ENCODE measurements around the gene BRI3. TPM values are rescaled to one million over a fixed set of nuclear protein-coding genes. Genes with fewer than 3 reads are reported as not detected.

The BRI3 gene
- polyA plus RNA-seq, 3 donors: 88.9 to 102 (median 102) TPM

DNA sequence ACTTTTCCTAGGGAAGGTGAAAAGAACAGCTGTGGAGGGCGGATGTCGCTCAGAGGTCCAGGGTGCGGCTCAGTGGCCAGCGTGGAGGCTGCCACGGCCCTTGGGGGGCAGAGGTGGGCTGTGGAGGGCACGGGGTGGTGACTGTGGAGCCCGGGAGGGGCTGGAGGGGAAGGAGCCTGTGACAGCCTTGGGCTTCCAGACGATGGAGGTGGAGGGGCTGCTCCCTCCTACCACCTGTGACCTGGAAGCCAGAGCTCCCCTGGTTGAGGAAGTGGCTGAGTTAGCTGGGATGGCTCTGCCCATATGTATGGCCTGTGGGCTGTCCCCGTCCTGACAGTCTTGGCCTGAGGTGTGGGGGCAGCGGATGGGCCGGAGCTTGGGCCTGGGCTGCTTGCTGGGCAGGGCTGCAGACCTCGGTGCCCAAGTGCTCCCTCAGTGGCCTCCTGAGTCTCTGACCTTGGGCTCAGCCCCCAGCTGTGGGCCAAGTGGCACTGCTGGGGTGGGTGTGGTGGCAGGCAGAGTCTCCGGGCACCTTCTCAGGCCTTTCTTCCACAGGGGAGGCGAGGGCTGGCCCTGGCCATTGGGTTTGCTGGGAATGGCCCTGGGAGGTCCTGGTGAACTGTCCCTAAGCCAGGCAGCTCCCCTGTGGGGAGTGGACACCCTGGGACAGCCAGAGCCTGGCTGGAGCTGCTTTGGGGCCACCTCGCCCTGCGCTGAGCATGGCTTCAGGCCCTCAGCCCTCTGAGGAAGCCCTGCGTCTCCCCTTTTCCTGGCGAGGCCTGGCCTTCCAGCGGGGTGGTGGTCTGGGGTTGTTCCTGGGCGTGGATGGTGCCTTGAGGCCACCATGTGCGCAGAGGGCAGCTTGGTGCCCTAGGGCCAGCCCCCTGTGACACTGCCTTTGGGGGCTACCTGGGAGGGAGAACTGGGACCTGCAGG, 3.9 kb downstream of the BRI3 start:
- no peak for DNase-seq

GRCh38 chr7:98286093-98286539, 4.6 kb downstream of the BRI3 start:
- DNase-seq: no peak

GRCh38 chr7:98286701-98287485, 5.4 kb downstream of the BRI3 start:
- DNase-seq: no peak

- no peak for DNase-seq
Measured at GRCh38 chr7:98287486-98287959, 6.0 kb downstream of the BRI3 start.

DNA sequence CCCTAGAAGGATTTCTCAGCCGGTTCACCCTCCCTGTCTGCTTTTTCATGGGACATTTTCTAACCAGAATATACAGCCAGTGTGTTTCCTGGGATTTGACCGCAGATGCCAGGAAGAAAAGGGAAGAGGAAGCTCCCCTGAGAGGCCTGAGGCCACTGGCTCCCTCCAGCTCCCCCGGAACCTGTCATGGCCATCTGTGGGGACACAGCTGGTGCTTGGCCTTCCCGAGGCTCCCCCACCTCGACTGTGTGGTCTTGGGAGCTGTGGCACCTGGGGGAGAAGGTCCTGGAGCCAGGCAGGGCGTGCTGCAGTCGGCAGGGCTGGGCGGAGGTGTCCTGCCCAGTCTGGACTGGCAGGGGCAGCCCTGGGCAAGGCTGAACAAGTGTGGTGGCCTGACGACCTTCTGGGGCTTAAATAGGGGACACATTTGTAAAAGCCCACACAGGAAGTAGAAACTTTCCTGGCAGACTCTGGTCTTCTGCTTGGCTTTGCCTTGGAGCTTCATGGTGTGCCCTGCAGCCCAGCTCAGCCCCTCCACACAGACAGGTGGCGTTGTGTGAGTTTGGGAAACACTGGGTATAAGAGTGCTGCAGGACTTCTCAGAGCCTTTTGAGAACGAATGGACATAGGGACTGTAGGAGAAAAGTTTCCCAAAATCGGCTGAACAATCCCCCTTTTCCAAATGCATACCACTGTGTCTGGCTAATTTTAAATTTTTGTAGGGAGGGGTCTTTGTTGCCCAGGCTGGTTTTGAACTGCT, 6.8 kb downstream of the BRI3 start:
- DNase-seq: no peak

DNA sequence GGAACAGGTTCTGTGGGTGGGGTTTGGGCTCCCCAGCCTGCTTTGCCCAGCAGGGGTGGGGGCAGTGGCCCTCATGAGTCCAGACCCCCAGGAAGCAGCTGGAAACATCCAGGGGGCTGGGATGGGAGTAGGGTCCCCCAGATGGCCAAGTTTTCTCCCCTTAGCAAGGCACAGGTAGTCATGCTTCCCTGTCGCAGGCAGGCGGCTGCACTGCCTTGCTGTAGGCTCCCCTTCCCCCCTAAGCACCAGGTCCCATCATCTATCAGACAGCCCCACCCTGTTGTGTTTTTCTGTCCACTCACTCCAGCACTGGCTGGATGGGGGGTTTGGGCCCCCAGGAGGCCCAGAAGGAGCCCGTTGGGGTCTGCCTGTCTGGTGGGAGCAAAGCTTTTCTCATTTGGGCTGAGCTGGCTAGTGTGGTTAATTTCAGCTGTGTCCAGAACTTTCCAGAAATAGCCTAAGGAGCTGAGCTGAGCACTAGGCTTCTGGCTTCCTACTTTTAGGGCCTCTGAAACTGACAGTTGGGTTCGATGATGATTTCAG, 7.9 kb downstream of the BRI3 start:
- DNase-seq: no peak

DNA sequence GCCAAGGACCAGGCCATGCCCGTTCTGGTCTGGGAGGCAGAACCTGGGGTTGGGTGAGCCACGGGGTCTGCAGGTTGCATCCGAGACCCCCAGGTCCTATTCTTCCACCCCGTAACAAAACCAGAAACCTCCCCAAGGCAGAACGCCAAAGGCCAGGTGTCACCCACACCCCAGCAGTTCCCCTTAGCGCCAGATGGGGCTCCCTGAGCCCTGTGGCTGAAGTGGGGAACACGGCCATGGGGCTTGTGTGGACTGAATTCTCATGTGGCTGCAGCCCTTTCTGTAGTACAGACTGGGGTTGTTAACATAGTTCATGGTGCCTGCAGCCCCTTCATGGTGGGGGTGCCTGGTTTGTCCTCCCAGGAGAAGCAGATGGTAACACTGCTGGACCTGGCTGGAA, 10.2 kb downstream of the BRI3 start:
- no peak for DNase-seq

- DNase-seq: no peak
Measured at GRCh38 chr7:98293265-98293664, 11.8 kb downstream of the BRI3 start.

DNA sequence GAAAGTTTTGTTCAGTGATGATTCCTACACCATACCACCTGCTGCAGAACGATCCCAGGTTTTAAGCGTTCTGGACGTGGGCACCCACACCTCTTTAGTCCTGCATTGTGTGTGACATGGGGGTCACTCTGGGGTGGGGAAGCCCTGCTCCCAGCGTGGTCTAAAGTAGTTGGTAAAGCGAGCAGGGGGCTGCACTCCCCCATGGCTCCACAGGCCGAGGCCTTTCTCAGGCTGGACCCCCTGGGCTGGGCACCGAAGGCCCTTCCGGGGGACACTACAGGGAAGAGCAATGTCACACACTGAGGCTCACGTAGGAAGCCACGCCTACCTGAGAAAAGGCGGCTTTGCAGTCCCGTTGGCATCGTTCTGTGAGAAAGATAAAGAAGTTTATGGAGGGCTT, 12.3 kb downstream of the BRI3 start:
- no peak for DNase-seq

GRCh38 chr7:98294326-98294725, 12.8 kb downstream of the BRI3 start:
- DNase-seq: no peak

DNA sequence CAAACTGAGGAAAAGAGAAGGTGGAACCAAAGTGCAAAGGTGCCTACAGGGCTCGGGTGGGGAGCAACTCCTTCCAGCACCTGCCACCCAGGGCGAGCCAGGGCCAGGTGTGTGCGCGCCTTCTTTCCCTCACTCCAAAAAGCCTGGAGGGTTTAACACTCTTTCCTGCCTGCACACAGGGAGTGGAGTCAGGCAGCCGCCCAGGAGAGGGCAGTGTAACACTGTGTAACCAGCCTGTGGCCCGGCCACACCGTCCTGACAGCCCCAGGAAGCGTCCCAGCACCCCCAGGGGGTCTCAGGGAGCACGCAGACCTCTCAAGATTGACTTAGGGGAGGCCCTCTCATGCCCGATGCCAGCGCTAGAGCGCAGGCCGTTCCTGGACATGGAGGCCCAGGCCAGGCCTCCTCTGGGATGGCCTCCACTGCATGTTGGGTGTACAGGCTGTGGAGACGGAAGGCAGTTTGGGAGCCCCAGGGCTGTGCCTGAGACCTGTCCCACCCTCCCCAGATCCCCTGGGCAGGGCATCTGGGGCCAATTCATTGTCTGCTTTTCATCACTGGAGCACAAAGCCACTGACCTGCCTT, 13.4 kb downstream of the BRI3 start:
- no peak for DNase-seq

DNA sequence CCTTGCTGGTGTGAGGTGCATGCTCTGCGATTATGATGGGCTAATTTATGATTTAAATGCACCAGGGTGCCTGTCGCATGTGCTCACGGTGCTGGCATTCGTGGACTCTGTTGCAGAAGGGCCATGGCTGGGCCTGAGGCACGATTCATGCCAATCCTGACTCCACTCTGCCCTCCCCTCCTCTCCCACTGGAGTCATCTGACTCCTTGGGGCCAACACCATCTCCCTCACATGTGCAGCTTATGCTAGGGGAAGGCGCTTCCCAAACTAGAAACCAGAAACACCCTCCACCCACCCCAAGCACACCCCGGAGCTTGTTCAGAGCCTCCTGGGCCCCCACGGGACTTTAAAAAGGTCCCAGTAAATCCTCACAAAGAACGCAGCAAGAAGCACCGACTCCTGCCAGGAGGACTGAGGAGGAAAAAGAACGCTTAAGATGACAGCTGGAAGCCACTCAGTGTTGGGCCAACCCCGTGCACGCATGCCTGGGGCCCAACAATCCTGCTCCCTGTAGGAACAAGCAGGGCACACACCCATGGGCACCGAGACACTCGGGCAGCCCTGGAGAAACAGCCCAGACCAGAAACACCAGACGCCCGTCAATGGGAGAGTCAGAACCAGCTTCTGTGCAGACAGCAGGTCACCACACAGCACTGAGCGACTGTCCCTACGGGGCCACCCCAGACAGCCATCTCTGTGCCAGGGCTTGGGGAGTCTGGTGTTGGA, 14.1 kb downstream of the BRI3 start:
- no peak for DNase-seq

GRCh38 chr7:98296833-98297232, 15.3 kb downstream of the BRI3 start:
- DNase-seq: no peak

DNA sequence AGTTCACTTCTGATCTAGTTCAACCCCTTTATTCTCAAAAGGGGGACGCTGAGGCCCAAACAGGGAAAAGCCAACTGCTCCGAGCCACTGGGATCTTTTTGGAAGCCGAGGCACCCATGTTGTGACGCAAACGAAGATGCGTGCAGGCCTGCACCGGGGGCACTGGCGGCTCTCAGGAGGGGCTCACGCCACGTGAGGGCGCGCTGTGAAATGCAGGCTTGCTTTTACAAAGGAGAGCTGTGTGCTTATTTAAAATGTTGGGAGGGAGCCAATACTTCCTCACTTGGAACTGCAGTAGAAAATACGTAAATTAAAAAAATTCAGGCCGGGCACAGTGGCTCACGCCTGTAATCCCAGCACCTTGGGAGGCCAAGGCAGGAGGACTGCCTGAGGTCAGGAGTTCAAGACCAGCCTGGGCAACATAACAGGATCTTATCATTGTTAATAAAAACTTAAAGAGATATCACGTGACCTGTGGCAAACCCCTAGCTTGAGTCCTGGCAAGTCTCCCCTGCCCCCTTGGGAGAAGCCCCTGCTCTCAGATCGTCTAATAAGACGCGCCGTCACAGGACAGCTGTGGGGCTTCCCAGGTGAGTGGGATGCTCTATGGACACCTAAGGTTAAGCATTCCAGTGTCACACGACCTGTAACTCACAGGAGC, 16.3 kb downstream of the BRI3 start:
- no peak for DNase-seq

- no peak for DNase-seq
Measured at GRCh38 chr7:98300595-98301372, 19.3 kb downstream of the BRI3 start.

DNA sequence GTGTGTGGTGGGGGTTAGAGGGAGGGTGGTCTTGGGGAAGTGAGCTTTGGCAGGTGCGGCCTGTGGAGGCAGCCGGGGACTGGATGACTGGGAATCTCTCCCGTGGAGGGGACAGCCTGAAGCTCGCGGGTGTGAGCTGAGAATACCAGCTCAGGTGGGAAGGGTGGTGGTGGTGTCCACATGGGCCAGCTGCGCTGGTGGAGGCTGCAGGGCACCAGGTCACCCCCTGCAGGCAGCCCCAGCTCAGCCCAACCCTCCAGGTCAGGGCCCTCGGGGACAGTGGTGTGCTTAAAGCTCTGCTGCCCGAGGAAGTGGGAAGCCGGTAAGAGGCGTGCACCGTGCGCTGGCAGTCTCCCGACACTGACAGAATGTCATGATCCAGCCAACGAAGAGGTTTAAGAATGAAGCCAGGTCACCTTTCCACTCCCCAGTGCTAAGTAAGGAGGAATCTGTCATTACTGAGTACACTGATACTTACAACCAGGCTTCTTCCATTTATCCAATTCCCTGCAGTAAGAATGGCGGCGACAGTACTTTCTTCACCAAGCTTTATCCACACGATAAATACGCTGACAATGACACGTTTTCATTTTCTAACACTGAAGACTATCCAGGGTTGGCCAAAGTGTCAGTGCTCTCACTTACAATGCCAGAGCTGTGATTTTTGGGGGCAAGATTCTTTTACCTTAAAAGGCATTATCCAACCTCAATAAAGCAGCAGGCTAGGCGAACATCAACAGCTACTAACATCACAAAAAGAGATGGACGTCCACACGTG, 20.4 kb downstream of the BRI3 start:
- DNase-seq: no peak

DNA sequence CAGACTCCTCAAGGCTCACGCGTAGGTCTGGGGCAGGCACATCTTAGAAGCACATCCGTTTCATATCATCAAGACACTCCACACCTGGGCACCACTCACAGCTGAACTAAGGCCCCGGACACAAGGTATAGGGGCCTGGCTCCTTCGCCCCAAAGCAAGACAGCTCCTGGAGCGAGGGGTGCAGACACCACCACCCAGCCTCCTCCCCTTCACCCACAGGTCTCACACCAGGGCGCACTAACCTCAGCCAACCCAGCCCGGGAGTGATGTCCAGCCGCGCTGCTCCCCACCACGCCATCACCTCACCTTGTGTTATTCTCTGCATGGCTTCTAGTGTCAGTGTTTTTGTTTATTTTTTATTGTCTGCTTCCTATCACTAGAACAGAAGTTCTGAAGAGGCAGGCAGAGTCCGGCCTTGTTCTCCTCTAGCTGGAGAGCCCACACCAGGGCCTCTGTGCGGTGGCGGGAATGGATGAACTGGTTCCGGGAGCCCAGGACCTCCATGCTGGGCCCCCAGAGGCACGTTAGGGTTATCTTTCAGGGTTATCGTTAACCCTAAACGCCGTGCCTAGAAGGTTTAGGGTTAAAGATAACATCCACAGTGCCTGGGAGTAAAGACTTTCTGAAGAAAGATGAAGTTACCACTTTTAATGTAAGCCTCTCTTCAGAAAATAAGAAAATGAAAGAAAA, 21.8 kb downstream of the BRI3 start:
- no peak for DNase-seq

DNA sequence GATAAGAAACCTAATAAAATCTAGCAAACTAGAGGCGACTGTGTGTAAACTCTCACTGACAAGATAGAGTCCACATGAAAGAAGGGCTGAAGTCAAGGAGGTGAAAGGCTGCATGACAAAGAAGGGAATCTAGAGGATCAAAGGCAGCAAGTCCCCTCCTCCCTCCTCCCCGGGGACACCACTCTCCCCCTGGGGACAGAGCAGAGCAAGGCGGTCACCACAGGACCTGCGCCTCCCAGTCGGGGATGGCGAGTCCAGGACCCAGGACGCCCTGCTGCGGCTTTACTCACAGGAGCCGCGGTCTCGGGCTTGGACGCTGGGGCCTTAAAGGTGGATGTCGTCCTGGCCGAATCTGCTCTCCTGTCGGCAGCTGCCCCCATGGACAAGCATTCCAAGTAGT, 22.4 kb downstream of the BRI3 start:
- no peak for DNase-seq
